ENCODE data around the gene ZMIZ1.

GRCh38 chr10:79285315-79286197 lies 216.8 kb downstream of the ZMIZ1 start:
- TF ChIP-seq CTCF (tag by site-specific recombination; IDR thresholded peaks at IDR 0.05) (no peak), ZNF473 (tag by site-specific recombination; IDR thresholded peaks at IDR 0.05) (no peak), ZNF266 (tag by site-specific recombination; IDR thresholded peaks at IDR 0.05; ENCODE audit: low read depth) (no peak), TCF7L2 (IDR thresholded peaks at IDR 0.05; ENCODE audit: borderline replicate concordance, low read depth, low read length) (no peak), YY2 (tag by site-specific recombination; IDR thresholded peaks at IDR 0.05) (no peak), ZNF580 (tag by site-specific recombination; IDR thresholded peaks at IDR 0.05) (no peak), INSM2 (tag by site-specific recombination; IDR thresholded peaks at IDR 0.05) (no peak)

Data from HEK293 (cell line).